GM12891 (cell line): ENCODE measurements around the gene TAF1D.

ENCODE experiments used
- POLR2A ChIP-seq: IDR thresholded peaks from 2 replicates; pipeline ENCODE4 v1.6.1; 2011; ENCODE audit warnings: low read depth, low read length, control low read depth
- POLR2AphosphoS5 ChIP-seq: IDR thresholded peaks from 2 replicates; pipeline ENCODE4 v1.6.1; 2011; ENCODE audit warnings: low read depth, low read length, control low read depth
- TAF1 ChIP-seq: IDR thresholded peaks from 2 replicates; pipeline ENCODE4 v1.6.1; 2011; ENCODE audit warnings: low read depth, low read length, control low read depth

- TF ChIP-seq POLR2A: no peak
- no peak for TF ChIP-seq POLR2AphosphoS5
- no peak for TF ChIP-seq TAF1
These were observed 23.8 kb downstream of the TAF1D start for GRCh38 chr11:93717501-93717900.
